HG03439 (cell line): ENCODE measurements around the gene TAAR6.
"Not testable (repeated sequence)": the region's sequence is repeated elsewhere in the genome, so short reads cannot be mapped to it uniquely, and the experiment has no call there.

Source experiments
- ATAC-seq: cut with Tn5 transposase; IDR thresholded peaks from one replicate; pipeline ENCODE4 v1.9.1; 2021; ENCODE audit warnings: mild to moderate bottlenecking, moderate library complexity; ENCODE audit not compliant: unreplicated experiment

Gene TAAR6

GRCh38 chr6:132589454-132589853 is 19.3 kb downstream of the TAAR6 start, which contains the start of gene TAAR5:
TSS of gene TAAR5 (minus strand) at chr6:132589741. CDS start at chr6:132589686, 55 bp downstream.
- ATAC-seq = no peak

GRCh38 chr6:132590362-132590761 is 20.2 kb downstream of the TAAR6 start:
- no peak for ATAC-seq

- no peak for ATAC-seq
Measured at GRCh38 chr6:132592855-132593254, 22.7 kb downstream of the TAAR6 start.

GRCh38 chr6:132596201-132596600 is 26.1 kb downstream of the TAAR6 start:
- ATAC-seq = no peak

- ATAC-seq = peak; percentile 66
Measured at GRCh38 chr6:132598473-132598872, 28.4 kb downstream of the TAAR6 start.

GRCh38 chr6:132600900-132601299 is 30.8 kb downstream of the TAAR6 start:
- ATAC-seq = not testable (repeated sequence)

GRCh38 chr6:132604635-132605152 is 34.6 kb downstream of the TAAR6 start:
- ATAC-seq = no peak

- ATAC-seq = no peak
Measured at GRCh38 chr6:132607544-132608233, 37.6 kb downstream of the TAAR6 start.

- ATAC-seq = no peak
Measured at GRCh38 chr6:132611616-132612015, 41.5 kb downstream of the TAAR6 start.

GRCh38 chr6:132612449-132613108 is 42.5 kb downstream of the TAAR6 start:
- no peak for ATAC-seq

- ATAC-seq = peak; percentile 50
Measured at GRCh38 chr6:132614554-132614953, 44.4 kb downstream of the TAAR6 start.

GRCh38 chr6:132616677-132617076 is 46.6 kb downstream of the TAAR6 start:
- no peak for ATAC-seq
